Stimulated activated CD4-positive, alpha-beta T cell treated with anti-CD3 and anti-CD28 coated beads, Interleukin-15, amount 100 ng/mL, for 48 hours (primary cell): ENCODE data around the gene SLC29A2.

Experiments
- DNase-seq, 2 donors: peaks; one replicate each; pipeline ENCODE4 v3.0.0-alpha.2; 2020; ENCODE audit warnings: low read depth in 2 of 2

Gene SLC29A2

DNA sequence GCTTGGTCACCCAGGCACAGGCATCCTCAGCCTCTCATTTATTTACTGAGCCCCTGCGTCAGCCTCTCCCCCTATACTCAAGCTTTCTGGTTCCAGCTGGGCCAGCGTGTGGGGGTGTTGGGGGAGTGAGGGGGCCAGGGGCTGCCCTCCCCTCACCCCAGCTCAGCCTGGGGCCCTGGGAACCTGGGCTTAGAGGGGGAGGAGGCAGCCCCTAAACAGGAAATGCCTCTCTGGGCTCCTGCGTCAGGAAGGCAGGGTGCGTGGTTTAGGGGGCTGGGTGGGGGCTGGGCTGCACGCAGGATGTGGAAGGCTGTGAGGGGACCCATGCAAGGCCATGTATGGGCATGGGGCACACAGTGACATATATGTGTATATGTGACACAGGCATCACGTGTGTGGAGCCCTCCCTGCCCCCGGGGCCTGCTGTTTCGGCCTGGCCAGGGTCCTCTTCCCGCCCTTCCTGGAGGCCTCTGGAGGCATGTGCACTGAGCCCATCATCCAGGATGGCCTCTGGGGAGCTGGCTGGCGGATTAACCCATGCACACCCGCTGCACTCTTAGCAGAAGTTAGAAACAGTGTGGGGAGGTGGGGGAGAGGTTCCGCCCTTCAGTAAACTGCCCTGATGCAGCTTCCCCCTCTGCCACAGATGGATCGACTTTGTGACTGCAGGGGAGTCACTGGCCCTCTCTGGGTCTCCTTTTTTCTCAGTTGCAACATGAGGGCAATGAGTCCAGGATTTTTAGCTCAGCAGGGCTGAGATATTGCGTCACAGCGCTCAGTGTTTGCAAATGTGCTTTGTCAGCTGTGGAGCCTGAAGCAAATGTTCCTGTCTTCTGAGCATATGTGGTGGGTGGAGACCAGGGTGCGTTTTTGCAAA lies 53.6 kb downstream of the SLC29A2 start:
- DNase-seq: no peak

- DNase-seq: peak in 1 of 2 donors; percentile 33
Observed at GRCh38 chr11:66317322-66317722, 54.2 kb downstream of the SLC29A2 start.

DNA sequence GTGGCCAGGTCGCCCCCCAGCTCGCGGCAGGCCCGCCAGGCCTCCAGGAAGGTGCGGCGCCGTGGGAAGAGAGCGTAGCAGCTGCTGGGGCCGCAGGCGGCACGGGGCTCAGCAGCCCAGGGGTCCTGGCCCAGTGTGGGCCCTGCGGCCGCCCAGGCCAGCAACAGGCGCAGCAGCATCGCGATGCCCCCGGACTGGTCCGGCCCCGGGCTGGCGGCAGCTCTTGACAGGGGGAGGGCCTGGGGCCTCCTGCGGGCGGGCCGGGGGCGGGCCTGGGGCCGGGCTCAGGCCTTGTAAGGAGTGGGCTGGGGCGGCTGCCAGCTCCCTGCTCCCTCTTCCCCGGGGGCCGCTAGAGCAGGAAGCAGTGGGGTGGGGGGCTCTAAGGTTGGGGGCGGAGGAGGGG lies 54.7 kb downstream of the SLC29A2 start, which contains the start of gene CD248:
TSS of gene CD248 (minus strand) at position 196 of the 403 bp plus-strand sequence. CDS start at position 179, 17 bp downstream.
- no peak for DNase-seq

DNA sequence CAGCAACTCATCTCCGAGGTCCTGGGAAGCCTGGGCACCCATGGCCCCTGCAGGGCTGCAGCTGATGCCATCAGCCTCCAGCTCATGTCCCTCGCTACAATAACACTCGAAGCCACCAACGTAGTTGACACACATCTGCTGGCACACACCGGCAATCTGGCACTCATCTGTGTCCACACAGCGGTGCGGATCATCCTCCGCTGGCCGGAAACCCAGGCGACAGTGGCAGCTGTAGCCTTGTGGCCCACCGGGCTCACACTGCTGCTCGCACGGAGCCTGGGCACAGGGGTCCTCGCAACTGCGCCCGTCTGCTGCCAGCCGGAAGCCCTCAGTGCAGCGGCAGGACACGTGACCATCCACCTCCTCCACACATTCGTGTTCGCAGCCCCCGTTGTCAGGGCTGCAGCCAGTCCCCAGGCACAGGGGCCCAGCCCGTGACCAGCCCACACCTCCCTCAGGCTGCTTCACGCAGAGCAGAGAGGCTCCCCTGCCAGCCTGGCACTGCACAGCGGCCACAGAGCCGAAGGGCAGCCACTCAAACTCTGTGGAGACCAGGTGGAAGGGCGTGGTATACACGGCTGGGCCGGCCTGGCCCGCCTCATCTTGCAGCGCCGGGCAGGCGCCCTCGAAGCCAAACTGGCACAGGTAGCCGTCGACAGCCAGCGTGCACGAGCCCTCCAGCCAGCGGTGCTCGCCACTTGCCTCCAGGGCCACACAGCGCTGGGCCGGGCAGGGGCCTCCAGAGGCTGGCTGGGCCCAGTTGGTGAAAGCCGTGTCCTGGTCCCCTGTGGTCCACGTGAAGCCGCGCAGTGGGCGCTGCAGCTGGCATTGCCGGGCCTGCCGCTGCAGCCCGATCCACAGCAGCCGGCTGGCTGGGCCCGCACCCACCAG lies 55.4 kb downstream of the SLC29A2 start:
- DNase-seq: no peak

- DNase-seq: no peak
Observed at GRCh38 chr11:66315498-66315885, 56.1 kb downstream of the SLC29A2 start.

DNA sequence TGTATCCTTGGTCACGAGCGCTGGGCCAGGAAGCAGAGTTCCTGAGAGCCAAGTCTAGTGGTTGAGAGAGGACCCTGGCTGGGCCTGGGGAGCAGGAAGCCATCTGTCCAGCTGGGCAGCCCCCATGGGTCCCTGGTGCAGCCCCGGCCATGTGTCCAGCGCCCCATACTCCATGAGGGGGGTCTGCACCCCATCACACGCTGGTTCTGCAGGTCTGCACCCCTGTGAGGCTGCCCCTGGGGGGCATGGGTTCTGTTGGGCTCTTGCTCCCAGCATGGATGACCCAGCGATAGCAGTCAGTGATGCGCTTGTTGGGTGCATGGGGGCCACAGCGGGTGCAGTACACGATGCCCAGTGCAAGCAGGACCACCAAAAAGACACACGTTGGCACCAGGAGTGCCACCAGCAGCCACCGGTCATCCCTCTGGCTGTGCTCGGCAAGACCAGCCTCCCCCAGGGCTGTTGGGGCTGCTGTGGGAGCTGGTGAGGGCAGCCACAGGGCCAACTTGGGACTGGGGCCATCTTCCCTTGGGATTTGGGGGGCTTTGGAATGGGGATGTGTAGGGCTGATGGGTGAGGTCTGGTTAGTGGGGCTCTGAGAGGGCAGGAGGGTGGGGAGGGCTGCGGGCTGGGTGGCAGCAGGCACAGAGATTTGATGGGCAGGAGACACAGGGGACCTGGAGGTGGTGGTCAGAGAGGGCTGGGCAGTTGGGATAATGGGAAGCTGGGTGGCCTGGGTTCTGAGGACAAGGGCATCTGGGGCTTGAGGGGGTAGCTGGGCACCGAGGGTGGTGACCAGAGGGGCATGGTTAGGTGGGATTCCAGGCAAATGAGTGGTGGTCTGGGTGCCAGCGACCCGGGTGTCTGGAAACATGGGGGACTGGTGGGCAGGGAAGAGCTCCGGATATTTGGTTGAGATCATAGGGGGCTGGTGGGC lies 56.7 kb downstream of the SLC29A2 start:
- DNase-seq: no peak

GRCh38 chr11:66314186-66314501 lies 57.4 kb downstream of the SLC29A2 start:
- no peak for DNase-seq

DNA sequence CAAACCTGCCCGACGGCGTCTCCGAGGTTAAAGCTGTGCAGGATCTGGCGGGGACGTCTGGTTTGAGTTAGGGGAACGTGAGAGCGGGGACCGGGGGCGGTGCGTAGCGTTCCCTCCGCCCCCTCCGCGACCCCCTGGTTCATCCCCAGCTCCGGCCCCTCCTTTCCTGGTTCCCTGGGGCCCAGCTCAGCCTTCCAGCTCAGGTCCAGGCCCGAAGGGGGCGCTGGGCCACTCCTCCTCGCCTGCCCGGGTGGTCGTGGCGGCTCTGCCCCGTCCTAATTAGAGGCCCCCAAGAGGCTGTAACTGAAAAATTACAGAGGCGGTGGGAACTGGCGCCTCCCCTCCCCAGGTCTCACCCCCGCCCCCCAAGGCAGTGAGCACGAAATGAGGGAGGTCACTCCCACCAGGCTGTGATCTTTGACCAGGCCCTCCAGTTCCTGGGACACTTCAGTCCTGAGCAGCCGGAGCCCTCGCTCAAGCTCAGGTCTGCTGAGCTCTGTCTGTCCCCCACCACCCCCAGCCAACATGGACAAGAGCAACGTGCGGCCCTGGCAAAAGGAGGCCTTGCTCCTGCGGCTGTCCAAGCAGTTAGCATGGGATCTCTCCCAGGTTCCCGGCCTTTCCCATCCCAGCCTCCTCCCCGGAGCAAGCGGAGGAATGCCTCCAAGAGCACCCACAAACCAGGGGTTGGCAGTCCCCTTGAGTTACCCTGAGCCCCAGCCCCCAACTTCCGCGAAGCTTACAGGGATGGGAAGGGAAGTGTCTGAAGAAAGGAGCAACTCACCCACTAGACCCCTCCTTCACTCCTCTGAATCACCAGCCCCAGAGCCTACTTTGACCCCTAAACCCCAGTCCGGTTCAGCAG lies 58.0 kb downstream of the SLC29A2 start:
- DNase-seq: no peak

DNA sequence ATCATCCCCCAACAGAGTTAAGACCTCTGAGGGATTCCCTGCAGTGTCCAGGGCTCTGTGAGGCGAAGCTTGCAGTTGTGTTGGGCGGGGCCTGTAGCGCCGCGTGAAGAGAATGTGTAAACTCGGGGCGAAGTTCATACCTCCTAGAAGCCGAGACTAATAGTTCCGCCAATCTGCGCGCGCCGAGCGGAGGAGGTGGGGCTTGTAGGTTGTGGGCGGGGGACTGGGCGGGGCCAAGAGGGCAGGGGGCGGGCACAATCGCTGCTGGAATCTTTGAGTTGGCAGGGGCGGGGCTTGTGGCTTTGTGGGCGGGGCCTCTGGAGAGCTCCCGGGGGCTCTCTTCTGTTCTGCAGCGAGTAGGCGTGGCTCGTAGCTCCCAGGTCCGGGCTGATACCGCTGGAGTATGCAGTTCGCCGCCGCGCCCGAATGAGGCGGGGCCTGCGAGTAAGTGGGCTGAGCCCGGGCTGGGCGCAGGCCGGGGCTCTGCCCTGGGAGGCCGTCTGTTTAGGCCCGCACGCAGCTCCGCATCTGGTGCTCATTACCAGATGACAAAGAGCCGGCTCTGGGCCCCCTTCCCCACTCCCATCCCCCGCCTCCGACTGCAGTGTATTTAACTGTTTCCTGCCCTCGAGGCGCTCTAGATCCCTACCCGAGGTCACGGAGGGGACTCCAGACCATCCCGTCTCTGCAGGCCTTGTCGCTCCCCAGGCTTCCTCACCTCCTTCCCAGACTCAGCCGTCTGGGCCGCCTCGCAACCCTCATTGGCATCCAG lies 58.8 kb downstream of the SLC29A2 start:
- peak; percentile 94 to 96 for DNase-seq
